GM18909 (cell line): Measurements from ENCODE around the gene MEG3.

Experiments
- ATAC-seq: cut with Tn5 transposase; IDR thresholded peaks from one replicate; pipeline ENCODE4 v1.9.1; 2021; ENCODE audit warnings: mild to moderate bottlenecking; ENCODE audit not compliant: unreplicated experiment, poor library complexity

MEG3 gene

DNA sequence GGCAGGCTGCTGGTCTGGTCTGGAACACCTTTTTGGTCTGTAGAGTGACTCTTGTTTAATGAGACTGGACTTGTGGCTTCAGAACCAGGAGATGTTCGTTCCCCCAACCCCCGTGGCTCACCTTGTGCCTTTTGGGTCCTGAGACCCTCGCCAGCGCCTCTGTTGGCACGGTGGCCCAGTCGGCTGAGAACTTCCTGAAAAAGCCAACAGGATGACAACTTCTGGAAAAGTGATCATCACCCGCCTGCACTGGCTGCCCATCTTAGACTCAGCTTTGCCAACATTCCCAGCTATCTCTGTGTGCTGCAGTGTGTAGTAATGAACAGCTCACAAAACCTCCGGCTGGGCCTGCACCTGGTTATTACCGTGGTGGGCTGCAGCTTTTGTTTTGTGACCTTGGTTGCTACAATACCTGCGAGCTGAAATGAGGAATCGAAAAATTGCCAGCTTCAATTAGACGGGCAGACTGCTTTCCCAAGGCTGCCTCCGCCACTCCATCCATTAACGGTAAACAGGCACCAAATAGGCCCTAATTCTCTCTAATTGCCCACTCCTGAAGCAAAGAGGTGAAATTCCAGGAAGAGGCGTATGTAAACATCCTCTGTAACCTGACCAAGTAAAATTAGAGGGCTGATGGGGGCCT, 16.0 kb downstream of the MEG3 start:
- no peak for ATAC-seq

DNA sequence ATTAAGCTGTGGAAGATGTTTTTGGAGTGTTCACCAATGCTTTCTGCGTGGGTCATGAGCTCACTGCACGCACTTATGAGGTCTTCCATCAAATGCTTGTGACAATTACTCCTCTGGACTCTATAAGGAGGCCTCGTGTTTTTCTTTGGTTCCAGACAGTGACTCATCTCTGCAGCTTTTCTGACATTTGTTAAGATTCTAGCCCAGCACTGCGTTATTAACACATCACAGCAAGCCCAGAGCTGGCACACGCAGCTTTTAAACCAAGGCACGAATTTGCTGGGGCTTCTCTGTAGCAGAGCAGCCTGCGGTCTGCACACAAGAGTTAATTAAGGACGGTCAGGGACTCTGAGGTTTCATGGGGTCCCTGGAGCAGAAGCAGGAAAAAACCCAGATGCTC, 16.9 kb downstream of the MEG3 start:
- ATAC-seq = no peak

DNA sequence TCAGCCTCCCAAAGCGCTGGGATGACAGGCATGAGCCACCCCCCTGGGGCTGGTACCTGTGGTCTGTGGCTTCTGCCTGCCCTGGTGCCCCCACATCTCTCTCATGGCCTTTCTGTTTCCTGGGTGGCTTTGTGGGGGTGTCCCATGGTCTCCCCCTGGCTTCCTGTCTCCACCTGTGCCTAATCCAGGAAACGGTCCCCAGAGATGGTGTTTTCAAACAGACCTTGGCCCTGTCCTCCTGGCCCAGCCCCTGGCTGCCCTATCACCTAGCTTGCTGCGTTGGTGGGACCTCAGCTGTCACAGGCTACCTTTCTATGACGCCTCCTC, 18.1 kb downstream of the MEG3 start:
- ATAC-seq = no peak

DNA sequence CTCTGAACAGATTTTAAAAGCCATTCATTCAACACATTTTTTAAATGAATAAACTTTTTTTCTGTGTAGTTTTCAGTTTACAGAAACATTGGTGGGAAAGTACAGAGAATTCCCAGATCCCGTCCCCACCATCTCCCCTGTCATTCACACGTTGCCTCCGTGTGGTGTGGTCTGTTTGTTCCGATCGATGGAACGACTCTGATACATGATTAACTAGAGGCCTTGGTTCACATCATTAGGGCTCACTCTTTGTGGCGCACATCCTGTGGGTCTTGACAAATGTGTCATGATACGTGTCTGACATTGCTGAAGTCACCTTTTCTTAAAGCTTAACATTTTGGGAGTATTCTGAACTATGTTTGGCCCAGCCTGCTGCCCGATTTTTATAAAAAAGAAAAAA, 18.5 kb downstream of the MEG3 start:
- ATAC-seq = no peak

DNA sequence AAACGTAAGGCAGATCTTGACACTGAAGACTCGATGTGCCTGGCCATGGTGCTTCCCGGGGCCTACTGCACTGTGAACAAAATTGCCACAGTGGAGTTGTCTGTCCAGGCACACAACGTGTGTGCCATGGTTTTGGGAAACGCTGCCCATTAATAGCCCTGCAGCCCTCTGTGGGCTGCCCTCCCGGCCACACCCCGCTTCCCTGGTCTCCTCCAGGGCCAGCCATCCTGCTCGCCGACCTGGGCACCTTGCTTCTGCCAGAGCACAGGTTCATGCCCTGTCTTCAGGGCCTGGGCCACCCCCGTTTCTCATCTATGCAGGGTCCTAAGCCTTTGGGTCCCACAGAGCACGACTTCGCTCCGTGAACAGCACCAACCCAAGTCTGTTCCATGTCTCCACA, 18.9 kb downstream of the MEG3 start:
- ATAC-seq = no peak

DNA sequence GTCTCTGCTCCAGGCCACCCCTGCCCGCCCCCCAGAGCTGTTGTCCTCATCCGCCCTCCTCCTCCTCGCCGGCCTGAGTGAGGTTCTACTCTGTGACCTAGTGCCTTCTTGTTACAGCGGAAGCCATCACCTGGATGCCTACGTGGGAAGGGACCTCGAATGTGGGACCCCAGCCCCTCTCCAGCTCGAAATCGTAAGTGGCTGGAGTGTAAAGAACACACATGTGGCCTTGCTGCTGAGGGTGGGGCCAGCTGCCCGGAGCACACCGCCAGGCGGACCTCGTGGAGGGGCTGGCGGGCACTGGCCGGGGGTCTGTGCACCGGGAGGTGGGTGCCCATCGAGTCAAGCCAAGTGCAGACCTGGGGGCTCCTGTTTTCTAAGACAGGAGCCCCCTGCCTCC, 19.4 kb downstream of the MEG3 start:
- ATAC-seq = no peak

DNA sequence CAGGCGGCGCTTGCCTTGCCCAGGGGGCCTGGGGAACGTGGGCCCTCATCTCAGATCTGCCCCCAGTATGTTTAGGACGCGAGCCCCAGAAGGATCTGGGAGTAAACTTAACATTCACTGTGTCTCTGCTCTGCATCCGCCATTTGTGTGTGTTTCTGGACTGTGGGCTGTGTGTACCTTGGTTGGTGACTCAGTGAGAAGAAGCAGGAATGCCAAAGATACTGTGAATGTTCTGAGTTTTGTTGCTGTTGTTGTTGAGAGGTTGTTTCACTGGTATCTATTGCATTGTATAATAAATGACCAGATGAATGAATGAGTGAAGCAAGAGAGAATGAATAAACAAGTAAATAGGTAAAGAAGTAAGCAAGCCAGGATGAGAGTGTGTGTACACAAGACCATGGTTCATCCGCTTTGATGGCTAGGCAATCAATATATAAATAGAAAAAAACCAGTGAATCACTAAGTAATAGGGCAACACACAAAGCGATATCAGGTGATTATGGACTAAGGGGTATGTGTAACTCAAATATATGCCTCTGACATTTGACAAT, 20.5 kb downstream of the MEG3 start:
- ATAC-seq = no peak

DNA sequence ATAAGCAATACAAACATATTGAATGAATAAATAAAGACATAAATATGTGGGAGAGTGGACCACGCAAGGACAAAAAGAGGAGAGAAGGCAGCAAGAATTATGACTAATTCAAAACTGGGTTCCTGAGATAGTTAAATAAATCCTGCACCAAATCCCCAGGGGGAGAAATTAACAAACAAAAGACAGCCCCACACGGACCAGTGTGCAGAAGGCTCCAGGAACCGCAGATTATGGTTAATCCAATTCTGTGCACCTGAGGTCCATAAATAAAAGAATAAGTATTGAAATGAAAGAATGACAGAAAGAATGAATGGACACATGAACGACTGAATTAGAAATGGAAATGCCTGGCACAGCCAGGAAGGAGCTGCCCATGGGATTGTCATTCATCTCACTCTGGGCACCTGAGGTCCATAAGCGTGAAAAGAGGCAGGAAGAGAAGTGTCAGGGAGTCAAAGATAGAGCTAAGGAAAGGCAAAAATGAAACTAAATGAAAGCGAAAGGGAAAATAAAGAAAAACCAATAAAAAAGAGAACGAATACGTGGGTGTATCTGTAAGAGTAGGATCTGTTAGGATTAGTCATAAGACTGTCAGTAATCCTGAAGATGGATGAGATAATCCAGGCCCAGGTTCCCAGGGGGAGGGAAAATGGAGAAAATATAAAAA, 23.3 kb downstream of the MEG3 start:
- ATAC-seq = no peak

DNA sequence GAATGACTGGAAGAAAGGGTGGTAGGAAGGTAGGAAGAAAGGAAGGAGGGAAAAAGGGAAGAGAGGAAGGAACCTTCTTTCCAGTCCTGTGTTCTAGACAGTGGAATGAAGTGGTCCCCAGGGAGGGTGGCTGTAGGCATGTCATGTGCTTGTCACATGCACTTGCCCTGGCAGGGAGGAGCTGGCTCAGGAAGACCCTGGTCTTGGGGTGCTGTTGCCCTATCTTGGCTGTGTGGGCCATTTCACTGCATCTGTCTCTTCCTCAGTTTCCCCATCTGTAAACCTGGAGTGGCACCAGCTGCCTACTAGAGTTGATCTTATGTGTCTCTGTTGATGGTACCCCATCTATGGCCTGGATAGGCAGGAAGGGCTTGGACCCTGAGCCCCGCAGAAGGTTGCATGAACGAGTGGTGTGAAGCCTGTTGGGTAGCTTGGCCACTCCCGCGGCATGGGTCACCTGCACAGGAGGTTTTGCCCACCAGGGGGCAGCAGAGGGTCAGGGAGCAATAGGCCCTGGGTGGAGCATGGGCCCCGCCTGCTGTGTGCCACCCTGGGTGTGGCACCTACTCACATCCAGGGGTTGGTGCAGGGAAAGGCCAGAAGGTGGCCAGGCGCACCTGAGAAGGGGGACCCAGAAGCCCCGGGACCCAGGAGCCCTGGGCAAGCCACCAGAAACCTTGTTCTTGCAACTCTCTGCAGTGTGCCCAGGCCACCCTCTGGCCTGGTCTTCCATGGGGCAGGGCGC, 25.1 kb downstream of the MEG3 start:
- peak; percentile 88 for ATAC-seq

DNA sequence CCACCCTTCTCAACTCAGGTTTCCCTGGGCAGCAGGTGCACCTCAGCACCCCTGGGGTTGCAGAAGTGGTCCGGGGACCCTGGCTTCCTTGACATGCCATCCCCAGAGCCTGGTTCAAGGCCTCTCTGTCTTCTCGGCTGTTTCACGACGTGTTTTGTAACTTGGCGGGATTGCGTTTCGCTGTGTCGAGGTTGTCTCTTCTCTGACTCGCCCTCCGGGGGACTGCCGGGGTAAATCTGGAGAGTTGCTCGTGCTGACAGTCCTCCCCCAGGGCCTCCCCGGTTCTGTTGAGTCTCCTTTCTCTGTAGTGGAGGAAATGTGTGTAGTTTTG, 25.6 kb downstream of the MEG3 start:
- no peak for ATAC-seq

DNA sequence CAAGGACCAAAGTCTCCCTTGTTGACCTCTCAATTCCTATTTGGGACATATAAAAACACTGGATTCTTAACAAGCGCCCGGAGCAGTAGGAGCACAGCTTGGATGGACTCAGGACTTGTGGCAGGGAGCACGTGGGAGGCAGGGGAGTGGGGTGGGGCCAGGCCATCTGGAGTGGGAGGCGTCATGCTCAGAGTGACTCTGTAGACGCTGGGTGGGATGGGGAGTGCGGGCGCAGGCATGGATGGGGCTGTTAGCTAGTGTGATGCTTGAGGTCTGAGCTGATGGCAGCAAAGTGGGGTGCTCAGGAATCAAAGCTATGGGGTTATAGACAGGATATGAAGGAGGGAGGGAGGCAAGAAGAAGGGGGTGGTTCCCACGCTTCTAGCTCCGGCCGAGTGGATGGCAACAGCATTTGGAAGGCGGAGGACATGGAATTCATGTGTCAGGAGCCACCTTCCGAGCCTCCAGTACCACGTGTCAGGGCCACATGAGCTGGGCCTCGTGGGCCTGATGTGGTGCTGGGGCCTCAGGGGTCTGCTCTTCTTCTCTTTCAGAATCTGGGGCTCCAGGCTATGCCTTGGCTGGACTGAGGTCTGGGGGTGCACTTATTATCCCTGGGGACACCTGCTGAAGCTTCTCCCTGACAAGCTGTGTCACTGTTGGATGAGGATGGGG, 26.2 kb downstream of the MEG3 start:
- ATAC-seq = no peak

DNA sequence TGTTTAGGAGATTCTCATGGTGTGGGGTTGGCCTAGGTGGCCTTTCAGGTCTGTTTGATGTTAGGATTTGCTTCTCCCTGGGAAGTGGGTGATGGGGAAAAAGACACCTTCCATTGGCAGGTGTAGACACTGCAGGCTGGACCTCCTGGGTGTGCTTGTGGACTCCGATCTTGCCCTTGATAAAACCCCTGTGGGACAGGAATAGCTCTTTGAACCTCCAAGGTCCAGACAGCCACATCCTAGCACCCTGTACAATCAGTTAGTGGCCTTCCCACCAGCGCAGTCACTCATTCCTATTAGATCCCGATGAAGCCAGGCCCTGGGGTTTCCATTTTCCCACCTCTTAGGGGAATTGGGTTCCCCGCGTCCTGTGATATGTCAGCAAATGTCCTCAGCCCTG, 28.5 kb downstream of the MEG3 start:
- ATAC-seq = no peak

DNA sequence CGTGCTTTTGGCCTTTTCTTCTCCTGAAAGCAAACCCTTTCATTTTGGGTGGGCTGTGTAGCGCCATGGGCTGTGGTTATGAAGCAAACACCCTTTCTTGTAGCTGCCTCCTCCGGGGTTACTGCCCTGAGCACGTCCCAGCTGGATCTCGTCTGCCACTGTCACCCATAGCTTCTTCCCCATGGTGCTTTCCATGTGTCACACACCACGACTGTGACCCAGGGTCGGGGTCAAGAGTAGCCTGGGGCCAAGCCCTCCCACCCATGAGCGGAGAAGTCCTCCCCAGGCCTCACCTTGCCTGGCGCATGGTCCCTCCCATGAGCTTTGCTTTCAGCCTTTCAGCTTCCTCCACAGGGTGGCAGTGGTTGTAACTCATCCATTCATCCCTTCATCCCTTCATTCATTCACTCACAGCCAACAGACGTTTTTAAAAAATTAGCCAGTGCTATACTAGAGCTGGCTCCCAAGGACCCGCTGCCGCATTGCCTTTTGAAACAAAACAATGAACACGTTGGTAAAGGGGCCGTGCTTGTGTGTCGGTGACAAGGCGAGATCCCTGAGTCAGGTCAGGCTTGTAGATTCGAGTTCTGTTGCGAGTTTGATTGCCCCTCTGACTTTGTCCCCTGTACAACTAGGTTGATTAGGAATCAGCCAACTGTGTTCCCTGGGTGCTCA, 29.5 kb downstream of the MEG3 start:
- ATAC-seq = no peak

DNA sequence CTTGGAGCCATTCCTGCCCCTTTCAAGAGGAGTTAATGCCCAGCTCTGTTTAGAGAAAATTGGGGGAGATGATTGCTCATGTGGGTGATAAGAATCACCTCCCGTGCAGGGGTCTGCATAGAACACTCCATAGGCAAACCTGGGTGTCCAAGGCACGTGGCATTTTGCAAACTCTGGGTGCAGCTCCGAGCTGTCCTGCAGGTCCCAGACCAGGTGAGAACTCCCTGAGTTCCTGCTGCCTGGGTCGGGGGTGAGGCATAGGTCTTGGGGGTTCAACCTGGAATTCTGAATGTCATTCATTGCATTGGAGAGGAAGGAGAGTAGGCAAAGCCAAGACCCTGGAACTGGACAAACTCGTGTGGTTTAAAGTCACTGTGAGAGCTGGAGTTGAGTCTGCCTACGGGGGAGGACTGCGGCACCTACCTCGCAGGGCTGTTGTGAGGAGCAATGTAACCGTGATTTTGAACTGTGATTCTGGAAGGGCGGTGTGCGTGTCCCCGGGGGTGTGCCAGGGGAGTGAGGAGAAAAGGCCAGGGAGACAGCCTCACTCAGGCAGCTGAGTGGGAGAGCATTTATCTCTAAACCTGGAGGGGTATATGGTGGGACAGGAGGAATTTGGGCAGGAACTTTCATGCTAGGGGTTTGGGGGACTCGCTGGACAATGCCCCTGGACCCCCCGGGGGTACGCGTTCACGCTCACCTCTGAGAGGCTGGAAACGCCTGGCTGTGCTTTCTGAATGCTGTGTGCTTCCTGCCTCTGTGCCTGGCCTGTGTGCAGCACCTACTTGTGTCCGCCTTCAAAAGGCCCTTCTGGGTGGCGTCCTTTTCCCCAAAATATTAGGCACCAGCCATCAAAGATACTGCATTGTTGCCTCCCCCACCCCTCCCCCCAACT, 30.4 kb downstream of the MEG3 start:
- no peak for ATAC-seq

DNA sequence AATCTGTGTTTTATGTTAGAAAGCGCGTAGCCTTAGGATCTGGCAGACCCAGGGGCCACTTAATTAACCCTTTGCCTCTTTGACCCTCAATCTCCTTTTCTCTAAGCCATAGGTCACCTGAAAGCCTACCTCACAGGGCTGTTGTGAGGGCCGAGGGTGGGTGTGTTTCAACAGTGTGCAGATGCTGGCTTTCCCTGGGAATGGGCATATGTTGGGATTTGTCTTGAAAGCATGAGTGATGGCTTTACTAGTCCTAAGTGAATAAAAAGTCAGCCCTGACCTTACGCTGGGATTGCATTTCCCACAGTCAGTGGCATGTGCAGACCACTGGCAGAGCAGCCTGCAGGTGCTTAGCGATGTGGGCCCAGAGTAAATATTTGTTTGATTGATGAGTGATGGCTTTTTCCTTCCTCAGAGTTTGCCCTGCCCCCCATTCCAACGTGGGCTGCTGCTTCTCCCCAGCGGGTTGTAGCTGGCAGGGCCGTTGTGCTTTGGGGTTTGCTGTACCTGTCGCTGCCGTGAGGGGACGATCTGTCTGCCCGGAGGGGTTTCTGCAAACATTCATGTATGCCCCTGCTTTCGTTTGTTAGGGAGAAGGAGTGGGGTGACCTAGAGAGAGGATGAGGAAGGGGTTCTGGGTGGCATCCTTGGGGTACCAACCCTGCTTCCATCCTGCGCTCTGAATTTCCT, 31.5 kb downstream of the MEG3 start:
- ATAC-seq = no peak

DNA sequence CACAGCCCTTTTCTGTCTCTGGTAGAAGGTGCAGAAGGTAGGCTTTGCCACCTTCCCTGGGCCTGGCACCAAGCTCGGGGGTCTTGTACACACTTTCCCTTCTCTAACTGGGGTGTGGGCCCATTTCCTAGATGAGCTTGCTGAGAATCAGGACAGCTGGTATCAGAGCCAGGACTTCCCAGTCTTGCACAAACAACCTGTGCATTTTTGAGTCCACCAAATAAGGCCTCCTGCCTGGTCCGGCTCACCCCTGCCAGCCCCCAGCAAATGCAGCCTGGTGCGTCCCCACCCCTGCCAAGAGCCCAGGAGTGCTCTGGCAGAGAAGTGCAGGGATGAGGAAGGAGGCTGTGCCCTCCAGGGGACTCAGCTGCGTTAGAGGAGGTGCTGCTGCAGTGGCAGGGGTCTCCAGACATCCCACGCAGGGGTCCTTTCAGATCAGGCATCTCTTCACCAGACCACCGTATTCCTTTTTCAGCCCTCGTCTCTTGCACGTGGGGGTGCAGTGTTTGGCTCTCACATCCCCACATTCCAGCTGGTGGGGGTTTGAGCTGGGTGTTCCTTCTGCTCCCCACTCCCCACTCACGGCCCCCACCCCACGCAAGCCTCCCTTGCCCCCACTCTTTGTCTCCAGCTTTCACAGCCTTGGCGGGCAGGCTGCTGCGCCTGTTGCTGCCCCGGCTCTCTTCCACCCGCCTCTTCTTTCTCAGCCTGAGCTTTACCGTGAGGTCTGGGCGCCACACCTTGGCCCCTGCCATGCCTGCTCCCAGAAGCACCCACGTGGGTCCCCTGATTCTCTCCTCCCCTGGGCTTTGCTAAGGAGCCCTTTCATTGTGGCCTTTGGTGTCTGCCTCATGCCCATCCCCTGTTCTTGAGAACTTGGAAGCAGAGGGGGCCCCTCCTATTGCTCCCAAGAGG, 32.3 kb downstream of the MEG3 start:
- no peak for ATAC-seq

DNA sequence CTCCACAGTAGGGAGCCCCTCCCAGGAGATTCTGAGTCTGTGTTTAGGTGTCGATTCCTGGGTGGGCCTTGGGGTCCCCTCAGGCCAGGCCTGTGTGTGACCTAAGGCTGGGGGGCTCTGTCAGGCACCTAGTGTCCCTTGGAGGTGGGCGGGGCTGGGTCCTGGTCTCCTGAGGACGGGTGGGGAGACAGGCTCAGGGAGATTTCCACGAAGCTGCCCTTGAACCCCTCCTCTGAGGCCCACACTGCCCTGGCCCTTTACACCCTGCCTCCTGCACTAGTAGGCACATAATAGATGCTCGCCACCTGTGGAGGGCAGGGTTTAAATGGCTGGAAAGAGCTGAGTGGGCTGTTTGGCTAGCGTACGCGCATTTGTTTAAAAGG, 32.9 kb downstream of the MEG3 start:
- ATAC-seq = no peak

DNA sequence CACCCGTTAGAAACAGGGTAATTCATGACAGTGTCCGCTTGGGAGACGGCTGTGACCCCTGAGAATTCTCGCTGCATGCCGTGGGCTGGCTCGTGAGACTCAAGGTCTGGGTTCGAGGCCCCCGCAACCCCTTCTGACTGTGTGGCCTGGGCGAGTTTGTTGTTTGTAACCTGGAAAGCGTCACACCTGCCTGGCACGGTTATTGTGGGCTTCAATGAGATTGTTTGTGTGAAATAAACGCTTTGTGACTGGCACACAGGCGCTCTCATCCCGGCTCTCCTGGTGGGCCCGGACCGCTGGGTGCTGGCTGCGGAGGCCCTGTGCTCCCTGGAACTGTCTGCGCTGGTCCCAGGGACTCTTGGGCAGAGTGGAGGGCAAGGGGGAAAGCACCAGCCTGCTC, 33.9 kb downstream of the MEG3 start:
- no peak for ATAC-seq
